ENCODE measurements around the gene ZFP36L2. TPM values are rescaled to one million over a fixed set of nuclear protein-coding genes. Genes with fewer than 3 reads are reported as not detected.
A peak's percentile ranks its signal among the peaks of the same experiment; 100 is the strongest.

The ZFP36L2 gene
- total and polyA plus RNA-seq, 2 donors (not counting 1 experiment from before 2014, with no cell fraction given), result 94.9 to 482 TPM

- H3K9me3 ChIP-seq (ENCODE audit: control extremely low read depth in 1 of 3, control insufficient read depth in 2 of 3, insufficient read depth in 1 of 3, low read length in 2 of 3), result no peaks in the 10 kb centered on the region
- H3K4me1 Mint-ChIP-seq, result peaks cover 52% of the 10 kb centered on the region
- intact Hi-C loops (cut with micrococcal nuclease), result loop anchor here (1.0 to 5.0 kb wide), 8 partner anchors 123 to 417 kb away; no protein-coding TSS in a partner anchor
- no peak overlapping the region for H2AFZ ChIP-seq (ENCODE audit: insufficient read depth, low read depth, low read length, poor library complexity, severe bottlenecking)
- CTCF ChIA-PET, result interaction anchor here (0.5 to 21.8 kb wide), 54 partner anchors 10 to 437 kb away, joined by 3 to 650 read pairs (median 4); partner anchors contain the start of gene HAAO
- 32% methylated on average over 2 of the region's 6 CpGs for WGBS (ENCODE audit: insufficient coverage)
- H3K27me3 ChIP-seq (replicated peaks in 1 of 4; ENCODE audit: control extremely low read depth in 1 of 4, control insufficient read depth in 3 of 4, insufficient read depth in 4 of 4, low read length in 3 of 4), result no peaks in the 10 kb centered on the region
- H3K27me3 Mint-ChIP-seq, result no peaks in the 10 kb centered on the region
- H3K4me3 Mint-ChIP-seq, result peak overlapping the region; percentile 98
- POLR2A ChIA-PET, result interaction anchor here (0.5 to 13.4 kb wide), 13 partner anchors 8 to 285 kb away, joined by 3 to 561 read pairs (median 7); no protein-coding TSS in a partner anchor
- DNase-seq (peak; percentile 32), ATAC-seq (ENCODE audit: low read depth) (no peak)
- H3K79me2 ChIP-seq (ENCODE audit: control insufficient read depth, insufficient read depth, low read length), result peaks cover 51% of the 10 kb centered on the region
- peaks cover 34 to 60% of the 10 kb centered on the region in 2 donors for H3K4me1 ChIP-seq (ENCODE audit: control insufficient read depth in 2 of 2, insufficient read depth in 2 of 2, low read length in 2 of 2)
- peaks cover 0 to 23% of the 10 kb centered on the region in 2 experiments for H3K36me3 ChIP-seq (replicated peaks in 1 of 2; ENCODE audit: control extremely low read depth in 1 of 2, control insufficient read depth in 1 of 2, extremely low read depth in 1 of 2, insufficient read depth in 2 of 2, low read length in 1 of 2)
- peak overlapping the region in 1 of 5 experiments; percentile 92 for H3K4me3 ChIP-seq (ENCODE audit: control extremely low read depth in 1 of 5, extremely low read depth in 1 of 5, insufficient read depth in 1 of 5, low read depth in 2 of 5, low read length in 4 of 5)
- H3K4me2 ChIP-seq (replicated peaks; ENCODE audit: low read depth, low read length, poor library complexity, severe bottlenecking), result peak overlapping the region; percentile 85
- H3K9ac ChIP-seq (ENCODE audit: low read length), result no peak overlapping the region
- no peaks in the 10 kb centered on the region for H3K9me3 Mint-ChIP-seq (ENCODE audit: insufficient read depth)
- peak overlapping the region; percentile 97 for H3K27ac Mint-ChIP-seq
- TF ChIP-seq EZH2 (IDR thresholded peaks at IDR 0.05; ENCODE audit: borderline replicate concordance, insufficient read depth, low read depth, low read length, poor library complexity, severe bottlenecking) (no peak), CTCF (IDR thresholded peaks at IDR 0.05) (no peak)
- H4K20me1 ChIP-seq (ENCODE audit: control insufficient read depth, insufficient read depth, low read length, poor library complexity, severe bottlenecking), result peaks cover 20% of the 10 kb centered on the region
- H3K27ac ChIP-seq (ENCODE audit: low read length in 2 of 2), result peak overlapping the region; percentile 87 to 90
Measured at GRCh38 chr2:43228756-43229659, 2.6 kb upstream of the ZFP36L2 start.
